Choroid plexus epithelial cell (primary cell): ENCODE measurements around the gene TPCN2.

Experiments
- DNase-seq: peaks from one replicate; pipeline ENCODE4 v3.0.0-alpha.2; 2010; ENCODE audit warnings: low read depth
- H3K4me3 ChIP-seq: 2 replicates; pipeline ENCODE4 v1.5.1; 2011; ENCODE audit warnings: low read depth, mild to moderate bottlenecking, control low read depth, low read length, moderate library complexity
- TF ChIP-seq, protein P1 (sequence below): conservative IDR thresholded peaks from 2 replicates; pipeline ENCODE4 v1.5.1; 2011; ENCODE audit warnings: low read depth, mild to moderate bottlenecking, control low read depth, inconsistent platforms, low read length, moderate library complexity

TPCN2 gene

DNA sequence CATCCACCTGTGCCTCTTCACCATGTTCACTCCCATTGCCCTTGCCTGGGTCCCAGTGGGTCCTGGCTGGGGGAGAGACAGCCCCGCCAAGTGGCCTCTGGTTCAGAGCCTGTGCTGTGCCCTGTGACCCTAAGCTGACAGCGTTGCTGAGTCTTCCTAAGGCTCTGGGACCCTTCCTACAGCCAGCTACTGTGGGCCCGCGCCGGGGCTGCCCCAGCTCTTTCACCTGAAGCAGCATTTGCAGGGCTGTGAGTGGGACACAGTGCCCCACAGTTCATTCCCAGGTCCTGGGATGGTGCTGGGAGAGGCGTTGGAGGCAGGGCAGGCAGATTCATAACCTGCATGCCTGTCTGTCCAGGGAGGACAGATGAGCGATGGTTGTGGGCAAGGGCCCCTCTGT lies 10.7 kb downstream of the TPCN2 start:
- TF ChIP-seq, protein P1, sequence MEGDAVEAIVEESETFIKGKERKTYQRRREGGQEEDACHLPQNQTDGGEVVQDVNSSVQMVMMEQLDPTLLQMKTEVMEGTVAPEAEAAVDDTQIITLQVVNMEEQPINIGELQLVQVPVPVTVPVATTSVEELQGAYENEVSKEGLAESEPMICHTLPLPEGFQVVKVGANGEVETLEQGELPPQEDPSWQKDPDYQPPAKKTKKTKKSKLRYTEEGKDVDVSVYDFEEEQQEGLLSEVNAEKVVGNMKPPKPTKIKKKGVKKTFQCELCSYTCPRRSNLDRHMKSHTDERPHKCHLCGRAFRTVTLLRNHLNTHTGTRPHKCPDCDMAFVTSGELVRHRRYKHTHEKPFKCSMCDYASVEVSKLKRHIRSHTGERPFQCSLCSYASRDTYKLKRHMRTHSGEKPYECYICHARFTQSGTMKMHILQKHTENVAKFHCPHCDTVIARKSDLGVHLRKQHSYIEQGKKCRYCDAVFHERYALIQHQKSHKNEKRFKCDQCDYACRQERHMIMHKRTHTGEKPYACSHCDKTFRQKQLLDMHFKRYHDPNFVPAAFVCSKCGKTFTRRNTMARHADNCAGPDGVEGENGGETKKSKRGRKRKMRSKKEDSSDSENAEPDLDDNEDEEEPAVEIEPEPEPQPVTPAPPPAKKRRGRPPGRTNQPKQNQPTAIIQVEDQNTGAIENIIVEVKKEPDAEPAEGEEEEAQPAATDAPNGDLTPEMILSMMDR: no peak
- no peak overlapping the region for H3K4me3 ChIP-seq
- DNase-seq: no peak

DNA sequence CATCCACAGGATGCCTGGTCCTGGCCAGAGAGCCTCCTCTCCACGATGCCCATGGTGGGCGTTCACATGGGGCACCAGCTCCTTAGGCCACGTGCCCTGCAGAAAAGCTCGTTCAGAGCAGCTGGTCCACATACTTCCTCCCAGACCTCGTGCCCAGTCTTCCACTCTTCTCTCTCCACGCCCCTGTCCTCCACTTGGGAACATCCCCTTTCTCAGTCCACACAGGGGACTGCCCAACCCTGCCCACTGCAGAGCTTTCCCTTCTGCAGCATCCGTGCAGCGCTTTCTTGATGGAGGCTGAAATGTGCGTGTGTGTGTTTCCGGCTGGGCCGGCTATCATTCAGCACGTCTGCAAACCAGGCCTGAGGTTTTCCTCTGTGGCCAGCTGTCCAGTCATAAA lies 11.3 kb downstream of the TPCN2 start:
- no peak for DNase-seq
- no peak overlapping the region for H3K4me3 ChIP-seq
- TF ChIP-seq, protein P1: no peak

DNA sequence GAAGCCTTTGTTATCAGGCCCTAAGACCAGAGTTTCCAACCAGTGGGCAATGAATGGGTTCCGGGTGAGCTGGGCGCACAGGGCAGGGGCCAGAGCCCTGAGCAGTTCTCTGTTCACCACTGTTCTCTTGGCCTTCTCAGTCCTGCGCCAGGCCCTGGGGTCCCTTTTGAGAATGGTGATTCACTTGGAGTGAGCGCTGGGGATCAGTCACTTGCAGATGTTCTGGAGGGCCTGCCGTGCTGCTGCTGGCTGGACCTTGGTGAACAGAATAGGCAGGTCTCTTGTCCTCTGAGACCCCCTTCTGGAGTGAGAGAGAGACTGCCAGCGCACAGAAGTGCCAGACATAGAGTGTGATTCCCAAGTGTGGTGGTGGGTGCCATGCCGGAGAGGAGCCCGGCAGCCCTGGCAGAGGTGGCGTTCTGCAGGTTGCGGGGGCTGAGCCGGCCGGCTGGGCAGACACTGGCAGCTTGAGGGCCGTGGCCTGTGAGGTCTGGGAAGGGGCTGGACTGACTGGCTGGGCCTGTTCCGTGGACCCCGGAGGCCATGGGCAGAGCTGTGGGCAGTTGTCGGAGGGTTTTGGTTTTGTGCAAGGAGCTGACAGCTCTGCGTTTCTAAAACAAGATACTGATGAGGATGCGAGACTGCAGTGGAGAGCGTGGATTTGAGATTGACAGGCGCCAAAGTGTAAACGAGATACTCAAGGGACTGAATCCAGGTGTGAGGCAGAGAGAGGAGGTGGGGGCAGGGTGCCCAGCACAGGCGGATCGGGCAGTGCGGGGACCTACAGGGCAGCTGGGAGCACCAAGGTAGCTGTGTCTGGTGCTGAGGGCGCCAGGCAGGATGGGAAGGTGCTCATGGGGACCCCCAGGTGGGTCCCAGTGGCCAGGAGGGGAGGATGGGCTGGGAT lies 12.3 kb downstream of the TPCN2 start:
- H3K4me3 ChIP-seq: no peak overlapping the region
- DNase-seq: no peak
- TF ChIP-seq, protein P1: no peak

DNA sequence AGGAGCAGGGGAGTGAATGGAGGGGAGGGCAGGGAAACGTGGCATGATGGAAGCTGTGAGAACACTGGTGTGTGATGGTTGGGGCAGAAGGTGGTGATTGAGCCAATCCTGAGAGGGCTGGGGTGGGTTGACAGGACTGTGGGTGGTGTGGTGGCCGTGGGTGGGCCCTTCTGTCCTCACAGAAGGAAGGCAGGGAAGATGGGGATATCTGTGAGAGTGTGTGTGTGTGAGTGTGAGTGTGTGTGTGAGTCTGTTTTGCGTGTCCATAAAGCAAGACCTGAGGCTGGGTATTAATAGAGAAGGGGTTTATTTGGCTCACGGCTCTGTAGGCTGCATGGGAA lies 13.0 kb downstream of the TPCN2 start:
- no peak for DNase-seq
- H3K4me3 ChIP-seq: no peak overlapping the region
- TF ChIP-seq, protein P1: no peak

DNA sequence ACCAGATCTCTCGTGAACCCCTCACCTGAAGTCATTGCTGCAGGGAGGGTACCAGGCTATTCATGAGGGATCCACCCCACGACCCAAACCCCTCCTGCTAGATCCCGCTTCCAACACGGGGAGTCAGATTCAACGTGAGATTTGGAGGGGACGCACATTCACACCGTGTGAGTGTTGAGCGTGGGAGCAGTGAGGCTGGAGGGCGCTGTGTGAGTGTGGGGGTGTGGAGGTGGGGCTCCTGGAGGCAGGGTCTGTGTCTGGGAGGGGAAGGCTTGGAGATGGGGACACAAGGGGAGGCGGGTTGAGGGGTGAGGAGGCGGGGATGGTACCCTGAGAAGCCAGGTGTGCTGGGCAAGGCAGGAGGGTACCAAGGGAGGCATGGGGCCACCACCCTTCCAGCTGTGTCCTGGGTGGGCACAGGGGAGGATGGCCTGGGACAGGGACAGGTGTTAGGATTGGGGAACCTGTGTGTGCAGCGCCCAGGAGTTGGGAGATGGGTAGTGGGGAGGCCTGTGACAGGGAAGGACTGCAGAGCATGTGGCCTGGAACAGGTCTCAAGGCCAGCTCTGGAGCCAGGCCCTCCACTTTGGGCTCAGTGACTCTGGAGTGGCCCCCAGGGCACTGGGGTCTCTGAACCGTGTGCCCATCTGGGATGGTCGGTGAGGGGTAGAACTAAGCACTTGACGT lies 13.6 kb downstream of the TPCN2 start:
- TF ChIP-seq, protein P1: no peak
- no peak for DNase-seq
- H3K4me3 ChIP-seq: no peak overlapping the region

DNA sequence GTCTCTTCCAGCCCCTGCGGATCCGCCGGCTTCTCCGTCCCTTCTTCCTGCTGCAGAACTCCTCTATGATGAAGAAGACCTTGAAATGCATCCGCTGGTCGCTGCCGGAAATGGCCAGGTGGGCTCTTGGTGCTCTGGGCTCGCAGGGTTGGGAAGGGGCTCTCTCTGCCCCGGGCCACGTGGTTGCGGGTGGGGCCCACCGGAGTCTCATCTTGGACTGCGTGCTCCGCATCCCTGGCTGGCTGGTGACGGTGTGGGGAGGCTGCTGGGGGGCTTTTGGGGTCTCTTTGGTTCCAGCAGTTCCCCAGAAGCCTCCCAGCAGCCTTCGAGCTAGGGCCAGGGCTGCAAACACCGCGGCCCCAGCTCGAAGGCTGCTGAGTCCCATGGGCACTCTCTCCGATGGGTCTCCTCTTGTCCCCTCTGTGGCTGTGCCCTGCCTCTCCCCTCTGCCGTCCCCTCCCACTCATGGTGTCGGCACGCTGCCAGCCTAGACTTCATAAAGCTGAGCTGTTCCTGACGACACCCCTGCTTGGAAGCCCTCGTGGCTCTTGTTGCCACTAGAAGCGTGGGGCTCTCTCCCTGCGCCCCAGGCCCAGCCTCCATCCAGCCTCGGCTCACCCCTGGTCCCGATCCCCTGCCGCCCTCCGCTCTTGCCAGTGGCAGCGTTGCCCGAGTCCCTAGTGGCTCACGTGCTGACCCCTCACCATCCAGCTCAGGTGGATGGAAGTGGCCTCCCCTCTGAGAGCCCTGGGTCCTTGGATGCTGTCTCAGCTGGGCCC lies 14.3 kb downstream of the TPCN2 start:
- no peak overlapping the region for H3K4me3 ChIP-seq
- TF ChIP-seq, protein P1: no peak
- no peak for DNase-seq
